ENCODE results near the gene ZNF106.

Gene ZNF106

DNA sequence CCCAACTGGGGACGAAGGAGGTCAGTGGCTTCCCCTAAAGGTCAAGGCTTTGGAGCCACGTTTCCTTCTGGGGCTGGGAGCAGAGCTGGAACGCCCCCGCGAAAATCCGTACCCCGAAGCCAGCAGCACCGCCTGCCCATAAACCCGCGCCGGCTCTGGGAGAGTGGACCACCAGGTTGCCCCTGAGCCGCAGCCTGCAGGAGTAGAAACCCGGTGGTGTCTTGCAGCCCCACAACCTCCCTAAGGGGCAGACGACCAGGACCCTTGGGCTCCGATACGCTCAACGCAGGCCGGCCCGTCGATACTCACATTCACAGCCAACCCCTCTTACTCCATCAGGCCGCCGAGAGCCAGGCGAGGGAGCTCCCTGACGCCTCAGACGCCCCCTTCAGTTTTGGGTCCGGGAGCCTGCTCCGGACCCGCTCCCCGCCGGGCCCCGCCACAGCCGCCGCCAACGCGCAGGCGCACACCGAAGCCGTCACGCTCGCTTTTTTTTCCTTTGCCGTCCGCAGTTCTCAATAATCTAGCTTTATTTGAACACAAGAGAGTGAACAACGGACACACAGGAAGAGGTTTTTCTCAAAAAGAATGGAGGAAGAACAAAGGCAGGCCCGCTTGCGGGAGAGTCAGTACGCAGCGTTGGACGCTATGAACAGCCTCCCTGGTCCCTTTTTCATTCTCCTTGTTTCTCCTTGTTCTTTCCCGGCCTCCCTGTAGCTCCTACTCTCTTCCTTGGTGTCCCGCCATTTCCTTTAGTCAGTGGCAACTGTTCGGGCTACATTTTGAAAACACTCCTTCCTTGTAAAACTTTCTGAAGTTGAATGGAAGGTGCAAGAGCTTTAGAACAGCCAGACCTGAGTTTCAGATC lies at the start of gene ZNF106:
TSS of gene ZNF106 (minus strand) at position 471 of the 868 bp plus-strand sequence. CDS start 18,852 bp downstream, outside the sequence.
- DNase-seq (ENCODE audit: low spot score), result peak; percentile 94
- in situ Hi-C loops (cut with MboI; ENCODE audit: low sequenced_read_pairs, unreplicated experiment), result no loop called here
- TF ChIP-seq, protein P1, sequence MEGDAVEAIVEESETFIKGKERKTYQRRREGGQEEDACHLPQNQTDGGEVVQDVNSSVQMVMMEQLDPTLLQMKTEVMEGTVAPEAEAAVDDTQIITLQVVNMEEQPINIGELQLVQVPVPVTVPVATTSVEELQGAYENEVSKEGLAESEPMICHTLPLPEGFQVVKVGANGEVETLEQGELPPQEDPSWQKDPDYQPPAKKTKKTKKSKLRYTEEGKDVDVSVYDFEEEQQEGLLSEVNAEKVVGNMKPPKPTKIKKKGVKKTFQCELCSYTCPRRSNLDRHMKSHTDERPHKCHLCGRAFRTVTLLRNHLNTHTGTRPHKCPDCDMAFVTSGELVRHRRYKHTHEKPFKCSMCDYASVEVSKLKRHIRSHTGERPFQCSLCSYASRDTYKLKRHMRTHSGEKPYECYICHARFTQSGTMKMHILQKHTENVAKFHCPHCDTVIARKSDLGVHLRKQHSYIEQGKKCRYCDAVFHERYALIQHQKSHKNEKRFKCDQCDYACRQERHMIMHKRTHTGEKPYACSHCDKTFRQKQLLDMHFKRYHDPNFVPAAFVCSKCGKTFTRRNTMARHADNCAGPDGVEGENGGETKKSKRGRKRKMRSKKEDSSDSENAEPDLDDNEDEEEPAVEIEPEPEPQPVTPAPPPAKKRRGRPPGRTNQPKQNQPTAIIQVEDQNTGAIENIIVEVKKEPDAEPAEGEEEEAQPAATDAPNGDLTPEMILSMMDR (IDR thresholded peaks at IDR 0.05; ENCODE audit: borderline replicate concordance, control extremely low read depth, extremely low read depth, insufficient read depth, missing control alignments), result peak; percentile 13

DNA sequence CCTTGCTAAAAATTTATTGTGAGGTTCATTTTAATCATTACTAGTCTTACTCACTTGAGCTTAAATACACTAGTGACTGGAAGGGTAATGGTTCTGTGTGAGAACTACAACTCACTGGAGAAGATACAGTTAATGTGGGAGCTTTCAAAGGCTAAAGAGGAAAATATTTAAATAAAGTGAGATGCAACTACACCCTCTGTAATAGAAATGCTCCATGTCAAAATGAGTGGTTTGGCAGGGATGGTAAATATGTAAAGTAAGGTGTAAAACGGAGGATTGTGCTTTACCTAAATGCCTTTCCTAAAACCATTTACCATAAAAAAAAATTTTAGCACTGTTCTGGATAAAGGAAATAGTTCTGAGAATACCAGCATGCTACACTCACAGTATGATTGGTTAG lies 42.3 kb upstream of the ZNF106 start:
- DNase-seq (ENCODE audit: low spot score), result no peak
- in situ Hi-C loops (cut with MboI; ENCODE audit: low sequenced_read_pairs, unreplicated experiment), result no loop called here
- TF ChIP-seq, protein P1 (IDR thresholded peaks at IDR 0.05; ENCODE audit: borderline replicate concordance, control extremely low read depth, extremely low read depth, insufficient read depth, missing control alignments), result no peak

DNA sequence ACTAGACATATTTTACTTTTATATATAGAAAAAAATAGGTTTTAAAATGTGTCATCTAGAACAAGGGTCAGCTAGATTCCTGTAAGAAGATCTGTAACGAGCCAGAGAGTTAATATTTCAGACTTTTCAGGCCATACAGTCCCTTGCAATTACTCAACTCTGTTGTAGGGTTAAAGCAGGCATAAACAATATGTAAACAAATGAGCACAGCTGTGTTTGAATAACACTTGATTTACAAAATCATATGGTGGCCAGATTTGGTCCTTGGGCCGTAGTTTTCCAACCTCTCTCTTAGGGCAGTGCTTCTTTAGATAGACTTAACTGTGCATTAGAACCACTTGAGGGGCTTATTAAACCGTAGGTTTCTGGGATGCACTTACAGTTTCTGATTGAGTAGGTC lies 38.0 kb upstream of the ZNF106 start:
- DNase-seq (ENCODE audit: low spot score), result no peak
- TF ChIP-seq, protein P1 (IDR thresholded peaks at IDR 0.05; ENCODE audit: borderline replicate concordance, control extremely low read depth, extremely low read depth, insufficient read depth, missing control alignments), result no peak
- in situ Hi-C loops (cut with MboI; ENCODE audit: low sequenced_read_pairs, unreplicated experiment), result no loop called here

DNA sequence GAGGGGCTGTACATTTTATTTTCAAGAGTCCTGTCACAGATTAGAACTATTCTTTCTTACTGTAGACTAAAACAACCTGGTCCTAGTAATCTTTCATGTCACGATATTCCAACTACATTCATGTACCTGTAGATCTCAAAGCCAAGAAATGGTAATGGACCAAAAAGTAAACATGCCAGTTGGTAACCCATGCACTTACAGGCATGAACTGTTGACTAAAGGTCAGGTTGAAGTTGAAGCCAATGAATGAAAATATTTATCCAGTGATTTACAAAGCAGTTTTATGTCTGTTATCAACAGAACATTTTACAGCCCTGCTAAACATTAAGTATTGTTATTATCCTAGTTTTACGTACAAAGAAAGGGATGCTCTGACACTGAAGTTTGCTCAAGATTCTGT lies 32.4 kb upstream of the ZNF106 start:
- TF ChIP-seq, protein P1 (IDR thresholded peaks at IDR 0.05; ENCODE audit: borderline replicate concordance, control extremely low read depth, extremely low read depth, insufficient read depth, missing control alignments), result no peak
- in situ Hi-C loops (cut with MboI; ENCODE audit: low sequenced_read_pairs, unreplicated experiment), result no loop called here
- no peak for DNase-seq (ENCODE audit: low spot score)

DNA sequence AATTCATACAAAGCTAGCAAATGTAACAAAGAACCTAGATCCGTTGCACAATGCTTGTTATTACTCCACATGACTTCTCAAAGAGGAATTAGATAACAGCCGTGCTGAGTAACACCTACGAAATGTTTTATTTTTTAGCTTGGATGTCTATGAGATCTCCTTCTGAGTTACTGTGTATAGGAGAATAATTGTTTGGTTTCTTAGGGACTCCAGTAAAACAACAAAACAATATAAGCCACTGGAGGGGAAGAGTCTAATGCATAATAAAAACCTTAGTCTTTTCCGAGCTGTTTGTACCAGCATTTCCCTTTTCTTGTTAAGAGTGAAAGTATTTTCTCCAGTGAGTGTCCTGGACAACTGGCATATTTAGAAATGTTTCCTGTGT lies 20.1 kb upstream of the ZNF106 start:
- DNase-seq (ENCODE audit: low spot score), result no peak
- TF ChIP-seq, protein P1 (IDR thresholded peaks at IDR 0.05; ENCODE audit: borderline replicate concordance, control extremely low read depth, extremely low read depth, insufficient read depth, missing control alignments), result no peak
- in situ Hi-C loops (cut with MboI; ENCODE audit: low sequenced_read_pairs, unreplicated experiment), result no loop called here

DNA sequence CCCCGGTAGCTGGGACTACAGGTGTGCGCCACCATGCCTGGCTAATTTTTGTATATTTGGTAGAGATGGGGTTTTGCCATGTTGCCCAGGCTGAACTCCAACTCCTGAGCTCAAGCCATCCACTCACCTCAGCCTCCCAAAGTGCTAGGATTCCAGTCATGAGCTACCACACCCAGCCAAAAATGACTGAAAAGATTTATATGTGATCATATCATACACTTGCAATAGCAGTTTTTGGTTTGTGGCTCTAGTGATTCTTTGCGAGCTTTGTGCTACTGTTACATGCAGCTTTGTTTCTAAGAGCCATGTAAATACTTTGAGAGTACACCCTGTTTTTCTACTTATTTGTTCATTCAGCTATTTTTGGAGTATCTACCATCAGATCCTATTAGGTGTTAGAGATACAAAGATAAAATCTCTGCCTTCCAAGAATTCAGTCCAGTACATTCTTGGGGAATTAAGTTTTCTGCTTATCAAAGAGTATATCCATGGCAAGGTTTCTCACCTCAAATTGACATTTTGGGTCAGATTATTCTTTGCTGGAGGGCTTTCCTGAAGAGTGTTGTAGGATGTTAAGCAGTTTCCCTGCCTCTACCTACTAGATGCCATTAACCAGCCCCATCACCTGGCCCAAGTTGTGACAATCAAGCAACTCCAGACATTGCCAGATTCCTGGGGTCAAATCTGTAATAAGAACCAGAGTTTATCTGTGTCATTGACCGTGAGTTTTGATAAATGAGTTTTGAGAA lies 19.5 kb upstream of the ZNF106 start:
- TF ChIP-seq, protein P1 (IDR thresholded peaks at IDR 0.05; ENCODE audit: borderline replicate concordance, control extremely low read depth, extremely low read depth, insufficient read depth, missing control alignments), result no peak
- in situ Hi-C loops (cut with MboI; ENCODE audit: low sequenced_read_pairs, unreplicated experiment), result no loop called here

More for the DNA sequence above, 19.5 kb upstream of the ZNF106 start:
- DNase-seq (ENCODE audit: low spot score), result no peak
